Colon (tissue), 2 donors: ENCODE measurements around the gene IKZF2.

Experiments used
- FAIRE-seq: peaks from 2 replicates; lab custom pipeline; 2012; peaks lifted over from hg19 to GRCh38; lab: Jason Lieb, UNC
- donor health status: control.
- donor health status: control.

IKZF2 gene

DNA sequence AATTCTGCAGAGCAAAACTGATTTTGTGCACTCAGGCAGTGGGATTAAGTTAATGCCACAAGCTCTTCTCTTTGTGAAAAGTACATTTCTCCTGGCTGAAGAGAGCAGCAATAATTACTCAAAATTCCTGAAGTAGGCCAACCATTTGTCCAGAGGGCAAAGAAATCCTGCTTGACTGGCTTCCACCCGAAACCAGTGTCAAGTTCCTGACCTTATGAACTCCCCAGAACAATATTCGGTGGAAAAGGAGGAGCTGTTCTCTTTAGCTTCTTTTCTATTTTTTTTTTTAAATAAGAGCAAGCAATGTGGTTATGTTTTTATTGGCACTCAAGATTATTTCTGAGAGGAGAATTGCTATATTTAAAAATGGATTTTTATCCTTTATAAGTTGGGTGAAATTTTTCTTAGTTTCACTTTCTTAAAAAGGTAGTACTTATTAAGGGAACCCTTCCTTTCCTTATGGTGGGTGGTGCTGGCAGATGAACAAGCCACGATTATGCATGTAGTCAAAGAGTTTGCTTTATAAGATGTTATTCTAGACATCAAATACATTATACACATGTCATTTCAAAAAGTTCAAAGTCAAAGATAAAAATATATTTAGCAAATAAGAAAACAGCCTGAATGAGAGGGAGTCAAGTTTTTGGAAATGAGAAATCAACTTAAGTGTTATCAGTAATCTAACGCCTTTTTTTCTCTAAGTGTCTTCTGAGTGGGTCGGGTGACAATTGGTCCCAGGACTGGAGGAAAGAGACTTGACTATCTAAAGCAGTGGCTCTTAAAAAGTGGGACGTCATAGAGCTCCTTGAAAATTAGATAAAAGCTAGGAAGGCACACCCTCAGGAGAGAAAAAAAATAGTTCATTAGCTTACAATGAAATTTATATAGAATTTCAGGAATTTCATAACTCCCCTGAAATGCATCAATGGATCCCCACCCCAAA, 194.5 kb downstream of the IKZF2 start:
- FAIRE-seq = no peak

DNA sequence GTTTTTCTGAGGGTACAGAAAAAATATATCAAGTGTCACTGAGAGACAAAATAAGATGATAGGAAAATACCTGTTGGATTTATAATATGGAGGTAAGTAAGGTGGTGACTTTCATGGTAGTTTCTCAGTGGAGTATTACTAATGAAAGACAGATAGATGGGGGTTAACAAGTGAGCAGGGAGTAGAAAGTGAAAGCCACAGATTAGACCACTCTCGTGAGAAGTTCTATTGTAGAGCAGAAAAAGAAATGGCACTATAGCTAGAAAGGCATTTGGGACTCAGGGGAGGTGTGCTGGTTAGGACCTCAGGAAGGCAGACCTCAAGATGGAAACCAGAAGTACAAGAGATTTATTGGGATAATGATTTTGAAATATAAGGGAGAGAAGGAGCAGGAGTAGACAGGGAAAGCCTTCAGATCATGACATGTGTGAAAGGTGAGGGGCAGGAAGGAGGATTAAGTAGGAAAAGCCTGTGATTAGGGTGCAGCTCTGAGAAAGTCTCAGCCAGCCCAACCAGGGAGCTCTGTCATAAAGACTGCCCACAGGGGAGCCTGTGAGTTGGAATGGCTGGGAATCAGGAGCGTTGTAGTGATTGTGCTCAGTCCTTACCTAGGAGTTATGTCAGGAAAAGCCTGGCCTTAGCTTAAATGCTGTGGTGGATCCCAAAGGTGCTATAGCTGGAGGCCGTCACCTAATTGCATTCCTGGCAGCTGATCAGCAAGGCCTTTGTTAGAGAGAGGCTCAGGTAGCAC, 198.1 kb downstream of the IKZF2 start:
- no peak for FAIRE-seq

DNA sequence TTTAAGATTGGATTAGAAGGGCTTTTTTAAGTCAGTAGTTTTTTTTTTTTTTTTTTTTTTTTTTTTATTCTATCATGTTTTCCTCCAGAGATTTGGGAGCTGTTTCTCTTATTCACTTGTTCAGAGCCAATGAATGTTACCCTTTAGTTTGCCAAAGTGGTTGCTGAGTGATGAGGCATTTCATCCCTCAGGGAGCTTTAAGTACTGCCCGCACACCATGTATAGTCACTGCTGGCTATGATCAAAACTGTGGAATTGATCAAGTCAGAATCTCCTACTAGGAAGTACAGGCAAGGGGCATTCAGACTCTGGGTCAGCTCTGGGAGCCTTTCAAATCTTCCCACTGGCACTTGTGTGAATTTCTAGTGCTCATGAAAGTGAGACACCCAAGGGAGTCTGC, 201.6 kb downstream of the IKZF2 start:
- no peak for FAIRE-seq
